Measurements from ENCODE around the gene SMIM32. TPM values are rescaled to one million over a fixed set of nuclear protein-coding genes. Genes with fewer than 3 reads are reported as not detected.

The SMIM32 gene
- total RNA-seq, 1 experiment from 2014 or later, result not detected

- no peak for DNase-seq (ENCODE audit: low read depth)
These were observed 14.7 kb upstream of the SMIM32 start for GRCh38 chr5:136207631-136208030.

GRCh38 chr5:136206361-136206760 lies 13.4 kb upstream of the SMIM32 start:
- no peak for DNase-seq (ENCODE audit: low read depth)

GRCh38 chr5:136205941-136206340 lies 13.0 kb upstream of the SMIM32 start:
- no peak for DNase-seq (ENCODE audit: low read depth)

- DNase-seq (ENCODE audit: low read depth), result no peak
These were observed 12.2 kb upstream of the SMIM32 start for GRCh38 chr5:136205061-136205702.

- no peak for DNase-seq (ENCODE audit: low read depth)
These were observed 10.5 kb upstream of the SMIM32 start for GRCh38 chr5:136203303-136203922.

- DNase-seq (ENCODE audit: low read depth), result no peak
These were observed 9.7 kb upstream of the SMIM32 start for GRCh38 chr5:136202469-136203205.

- DNase-seq (ENCODE audit: low read depth), result no peak
These were observed 8.9 kb upstream of the SMIM32 start for GRCh38 chr5:136201870-136202269.

- no peak for DNase-seq (ENCODE audit: low read depth)
These were observed 7.8 kb upstream of the SMIM32 start for GRCh38 chr5:136200761-136201160.

GRCh38 chr5:136200130-136200529 lies 7.2 kb upstream of the SMIM32 start:
- no peak for DNase-seq (ENCODE audit: low read depth)

GRCh38 chr5:136199408-136199807 lies 6.4 kb upstream of the SMIM32 start:
- DNase-seq (ENCODE audit: low read depth), result no peak

GRCh38 chr5:136198453-136198852 lies 5.5 kb upstream of the SMIM32 start:
- DNase-seq (ENCODE audit: low read depth), result no peak

- DNase-seq (ENCODE audit: low read depth), result no peak
These were observed 4.6 kb upstream of the SMIM32 start for GRCh38 chr5:136197462-136198142.

GRCh38 chr5:136195971-136196820 lies 3.2 kb upstream of the SMIM32 start:
- no peak for DNase-seq (ENCODE audit: low read depth)

- no peak for DNase-seq (ENCODE audit: low read depth)
These were observed 1.6 kb upstream of the SMIM32 start for GRCh38 chr5:136194576-136194975.

- DNase-seq (ENCODE audit: low read depth), result no peak
These were observed 467 bp upstream of the SMIM32 start for GRCh38 chr5:136193322-136193935.

- no peak for DNase-seq (ENCODE audit: low read depth)
These were observed 892 bp downstream of the SMIM32 start for GRCh38 chr5:136192015-136192525.

- no peak for DNase-seq (ENCODE audit: low read depth)
These were observed 1.5 kb downstream of the SMIM32 start for GRCh38 chr5:136191304-136192014.

- DNase-seq (ENCODE audit: low read depth), result no peak
These were observed 2.1 kb downstream of the SMIM32 start for GRCh38 chr5:136190904-136191303.

GRCh38 chr5:136190091-136190720 lies 2.8 kb downstream of the SMIM32 start:
- no peak for DNase-seq (ENCODE audit: low read depth)
